Measurements from ENCODE around the gene ARNT2. TPM values are rescaled to one million over a fixed set of nuclear protein-coding genes. Genes with fewer than 3 reads are reported as not detected.

The ARNT2 gene
- polyA plus RNA-seq, 1 of the 3 experiments (the other 2 are of a cell fraction), result 17.0 TPM

GRCh38 chr15:80395616-80396015 lies 8.6 kb upstream of the ARNT2 start:
- 80% methylated on average over 3 of the region's 3 CpGs for WGBS (ENCODE audit: low lambda C conversion rate)
- Histone ChIP-seq H3K4me3 (ENCODE audit: low read depth in 2 of 2, low read length in 1 of 2) (no peak overlapping the region), H4K20me1 (ENCODE audit: insufficient read depth) (no peaks in the 10 kb centered on the region), H3K9me2 (no peaks in the 10 kb centered on the region), H3K27ac (ENCODE audit: low read depth in 2 of 2, low read length in 1 of 2) (no peak overlapping the region), H3K9ac (no peak overlapping the region), H3F3A (replicated peaks; ENCODE audit: insufficient read depth) (no peaks in the 10 kb centered on the region), H3K27me3 (ENCODE audit: insufficient read depth) (no peaks in the 10 kb centered on the region), H3K4me2 (no peak overlapping the region), H3K36me3 (replicated peaks in 1 of 2; ENCODE audit: control insufficient read depth in 1 of 2, insufficient read depth in 2 of 2, low read length in 1 of 2) (no peaks in the 10 kb centered on the region), H3K79me2 (ENCODE audit: insufficient read depth) (no peaks in the 10 kb centered on the region), H3K4me1 (ENCODE audit: control insufficient read depth in 1 of 2, insufficient read depth in 2 of 2, low read depth in 1 of 2, low read length in 1 of 2) (peaks cover 0 to 3% of the 10 kb centered on the region in 2 experiments; a peak in 1 of 4 replicates), H2AFZ (ENCODE audit: low read depth) (no peak overlapping the region), H3K9me3 (no peaks in the 10 kb centered on the region)
- ChIA-PET CTCF (no interaction called here), POLR2A (no interaction called here)
- TF ChIP-seq ELF1 (IDR thresholded peaks at IDR 0.05) (no peak), TCF12 (IDR thresholded peaks at IDR 0.05) (no peak), MEF2A (IDR thresholded peaks at IDR 0.05; ENCODE audit: borderline replicate concordance, low read depth) (no peak), RXRA (IDR thresholded peaks at IDR 0.05; ENCODE audit: borderline replicate concordance, low read depth) (no peak), IRF3 (IDR thresholded peaks at IDR 0.05; ENCODE audit: low read depth, low read length) (no peak), CHD2 (IDR thresholded peaks at IDR 0.05; ENCODE audit: low read length, partially characterized antibody) (no peak), PBX3 (IDR thresholded peaks at IDR 0.05) (no peak), USF1 (IDR thresholded peaks at IDR 0.05; ENCODE audit: borderline replicate concordance, low read depth) (no peak), SIN3A (IDR thresholded peaks at IDR 0.05; ENCODE audit: borderline replicate concordance, low read depth, low read length) (no peak), FOXJ3 (CRISPR knock-in tag; IDR thresholded peaks at IDR 0.05) (no peak), TAF1 (IDR thresholded peaks at IDR 0.05; ENCODE audit: borderline replicate concordance, low read depth, low read length) (no peak), TEAD4 (IDR thresholded peaks at IDR 0.05; ENCODE audit: borderline replicate concordance, insufficient read depth) (no peak), SMC3 (IDR thresholded peaks at IDR 0.05; ENCODE audit: low read depth, low read length) (no peak)
- DNase-seq, result no peak

- Histone ChIP-seq H3K9ac (no peak overlapping the region), H3K4me3 (ENCODE audit: low read depth in 2 of 2, low read length in 1 of 2) (no peak overlapping the region), H3K79me2 (ENCODE audit: insufficient read depth) (no peaks in the 10 kb centered on the region), H3F3A (replicated peaks; ENCODE audit: insufficient read depth) (no peaks in the 10 kb centered on the region), H3K9me3 (no peaks in the 10 kb centered on the region), H3K9me2 (no peaks in the 10 kb centered on the region), H3K4me2 (no peak overlapping the region), H3K4me1 (ENCODE audit: control insufficient read depth in 1 of 2, insufficient read depth in 2 of 2, low read depth in 1 of 2, low read length in 1 of 2) (peaks cover 0 to 3% of the 10 kb centered on the region in 2 experiments; a peak in 1 of 4 replicates), H2AFZ (ENCODE audit: low read depth) (no peak overlapping the region), H3K36me3 (replicated peaks in 1 of 2; ENCODE audit: control insufficient read depth in 1 of 2, insufficient read depth in 2 of 2, low read length in 1 of 2) (no peaks in the 10 kb centered on the region), H4K20me1 (ENCODE audit: insufficient read depth) (no peaks in the 10 kb centered on the region), H3K27ac (ENCODE audit: low read depth in 2 of 2, low read length in 1 of 2) (no peak overlapping the region), H3K27me3 (ENCODE audit: insufficient read depth) (no peaks in the 10 kb centered on the region)
- POLR2A ChIA-PET, result no interaction called here
- DNase-seq, result no peak
- TF ChIP-seq CTCF (IDR thresholded peaks at IDR 0.05) (no peak), GATA2 (CRISPR knock-in tag; IDR thresholded peaks at IDR 0.05) (no peak), YY1 (IDR thresholded peaks at IDR 0.05; ENCODE audit: low read depth) (no peak), EZH2phosphoT487 (IDR thresholded peaks at IDR 0.05; ENCODE audit: borderline replicate concordance, low read depth) (no peak), MAX (IDR thresholded peaks at IDR 0.05; ENCODE audit: low read depth) (no peak), TEAD4 (IDR thresholded peaks at IDR 0.05; ENCODE audit: borderline replicate concordance, insufficient read depth) (no peak), FOSL2 (IDR thresholded peaks at IDR 0.05; ENCODE audit: borderline replicate concordance, low read depth) (no peak), MEF2A (IDR thresholded peaks at IDR 0.05; ENCODE audit: borderline replicate concordance, low read depth) (no peak), IRF3 (IDR thresholded peaks at IDR 0.05; ENCODE audit: low read depth, low read length) (no peak)
- CTCF ChIA-PET, result no interaction called here
- WGBS (ENCODE audit: low lambda C conversion rate), result 89% methylated on average over 7 of the region's 7 CpGs
Observed at GRCh38 chr15:80396096-80396495, 8.1 kb upstream of the ARNT2 start.
